GM12878 (cell line): ENCODE measurements around the gene FPR1. TPM values are rescaled to one million over a fixed set of nuclear protein-coding genes. Genes with fewer than 3 reads are reported as not detected.

ENCODE experiments used
- ATAC-seq: fragments of 200-7000 bp; cut with Tn5 transposase; 3 replicates; pipeline ENCODE4 v1.9.1; 2020; ENCODE audit warnings: mild to moderate bottlenecking, moderate library complexity
- BruUV-seq: library from RNA; stranded (reverse); fragments of 400-500 nt; replicated peaks from 2 replicates; lab custom pipeline; 2021; lab: Mats Ljungman, UMichigan
- CTCF ChIA-PET: fragments of 300-600 bp; sonication (Branson Sonifier 250); formaldehyde crosslinking; extraction: SDS; loops from one replicate; lab custom pipeline; 2021; ENCODE audit warnings: inconsistent platforms; lab: Yijun Ruan, JAX
- POLR2A ChIA-PET: fragments of 350-600 bp; formaldehyde crosslinking; extraction: SDS; loops from one replicate; lab custom pipeline; 2021; ENCODE audit warnings: inconsistent platforms; lab: Charles Lee
- RAD21 ChIA-PET: fragments of 300-600 bp; sonication (Branson Sonifier 250); formaldehyde crosslinking; loops from one replicate; lab custom pipeline; 2023; ENCODE audit warnings: antibody characterized with exemption; ENCODE audit not compliant: unreplicated experiment; lab: Charles Lee
- SMC1A ChIA-PET: fragments of 300-600 bp; sonication (Branson Sonifier 250); formaldehyde crosslinking; loops from one replicate; lab custom pipeline; 2023; ENCODE audit not compliant: unreplicated experiment, uncharacterized antibody; lab: Charles Lee
- DNase-seq: peaks from one replicate; pipeline ENCODE4 v3.0.0-alpha.2; 2011; ENCODE audit warnings: low read depth, low spot score
- FAIRE-seq: peaks from 3 replicates; lab custom pipeline; 2011; peaks lifted over from hg19 to GRCh38; lab: Jason Lieb, UNC
- H2AFZ ChIP-seq: 2 replicates; pipeline ENCODE4 v1.6.0; 2011; ENCODE audit warnings: low read depth, low read length, control low read depth; ENCODE audit not compliant: control insufficient read depth
- H3K27ac ChIP-seq: 2 replicates; pipeline ENCODE4 v1.5.1; 2011; ENCODE audit warnings: control low read depth; ENCODE audit not compliant: control insufficient read depth, insufficient read depth
- H3K27me3 ChIP-seq, 2 experiments: replicated peaks in 1 of 2; 2 replicates each; pipeline versions ENCODE4 v1.6.0 to v1.6.1; 2011; ENCODE audit warnings: low read length in 1 of 2; ENCODE audit not compliant: control insufficient read depth in 2 of 2, insufficient read depth in 2 of 2
- H3K36me3 ChIP-seq, 2 experiments: 2 replicates each; pipeline ENCODE4 v1.5.1; 2011; ENCODE audit warnings: low read length in 1 of 2; ENCODE audit not compliant: control insufficient read depth in 2 of 2, insufficient read depth in 2 of 2
- H3K4me1 ChIP-seq: 2 replicates; pipeline ENCODE4 v1.6.1; 2011; ENCODE audit warnings: mild to moderate bottlenecking, low read length, moderate library complexity, mixed read lengths; ENCODE audit not compliant: control insufficient read depth, insufficient read depth
- H3K4me2 ChIP-seq: 2 replicates; pipeline ENCODE4 v1.6.0; 2011; ENCODE audit warnings: control low read depth; ENCODE audit not compliant: control insufficient read depth, insufficient read depth
- H3K4me3 ChIP-seq: fragments of 200-600 bp; sonication (generic); 2 replicates; pipeline ENCODE4 v1.5.1; 2016
- H3K79me2 ChIP-seq: 2 replicates; pipeline ENCODE4 v1.6.0; 2011; ENCODE audit warnings: low read length; ENCODE audit not compliant: control insufficient read depth, insufficient read depth
- H3K9ac ChIP-seq: 2 replicates; pipeline ENCODE4 v1.8.0; 2011; ENCODE audit warnings: low read length, control low read depth, mixed read lengths; ENCODE audit not compliant: control insufficient read depth, insufficient read depth
- H3K9me3 ChIP-seq: replicated peaks from 3 replicates; pipeline ENCODE4 v1.5.1; 2011; ENCODE audit warnings: mild to moderate bottlenecking, low read length; ENCODE audit not compliant: control insufficient read depth, insufficient read depth
- H4K20me1 ChIP-seq: 2 replicates; pipeline ENCODE4 v1.6.0; 2011; ENCODE audit not compliant: control insufficient read depth, insufficient read depth
- ATF7 ChIP-seq: fragments of 450-650 bp; IDR thresholded peaks from 2 replicates; pipeline ENCODE4 v1.6.1; 2016; ENCODE audit warnings: low read depth, mild to moderate bottlenecking
- BRCA1 ChIP-seq: IDR thresholded peaks from 2 replicates; pipeline ENCODE4 v1.6.1; 2011; ENCODE audit warnings: low read depth, low read length, improper control_type of control experiment
- CBFB ChIP-seq: IDR thresholded peaks from 2 replicates; pipeline ENCODE4 v1.6.1; 2016; ENCODE audit warnings: antibody characterized with exemption, low read depth
- EGR1 ChIP-seq, 2 experiments: IDR thresholded peaks; 1 replicate in 1 of 2; 2 replicates in 1 of 2; pipeline ENCODE4 v1.6.1; 2011 to 2012; ENCODE audit warnings: low read depth in 2 of 2, low read length in 2 of 2, borderline replicate concordance in 1 of 2, mild to moderate bottlenecking in 1 of 2, moderate library complexity in 1 of 2
- FOXK2 ChIP-seq: fragments of 450-650 bp; IDR thresholded peaks from 2 replicates; pipeline ENCODE4 v1.6.1; 2017; ENCODE audit warnings: mild to moderate bottlenecking, moderate library complexity
- IRF3 ChIP-seq: fragments of 450-650 bp; IDR thresholded peaks from 2 replicates; pipeline ENCODE4 v1.6.1; 2014; ENCODE audit warnings: mild to moderate bottlenecking
- LARP7 ChIP-seq: fragments of 450-650 bp; IDR thresholded peaks from 2 replicates; pipeline ENCODE4 v1.6.1; 2017; ENCODE audit warnings: mild to moderate bottlenecking
- MEF2B ChIP-seq: fragments of 450-650 bp; IDR thresholded peaks from 2 replicates; pipeline ENCODE4 v1.6.1; 2018; ENCODE audit warnings: mild to moderate bottlenecking, moderate library complexity; ENCODE audit not compliant: partially characterized antibody, poor library complexity, severe bottlenecking
- MYB ChIP-seq: fragments of 150-350 bp; IDR thresholded peaks from 2 replicates; pipeline ENCODE4 v1.6.1; 2014; ENCODE audit warnings: mild to moderate bottlenecking, low read depth, low read length, borderline replicate concordance
- NKRF ChIP-seq: fragments of 450-650 bp; conservative IDR thresholded peaks from 2 replicates; pipeline ENCODE4 v1.6.1; 2017; ENCODE audit warnings: mild to moderate bottlenecking, moderate library complexity
- NRF1 ChIP-seq: conservative IDR thresholded peaks from 2 replicates; pipeline ENCODE4 v1.6.1; 2011; ENCODE audit warnings: mild to moderate bottlenecking, low read depth, low read length, improper control_type of control experiment
- RCOR1 ChIP-seq: conservative IDR thresholded peaks from 2 replicates; pipeline ENCODE4 v1.6.1; 2012; ENCODE audit warnings: low read depth, low read length, improper control_type of control experiment
- TARDBP ChIP-seq: IDR thresholded peaks from 2 replicates; pipeline ENCODE4 v1.6.1; 2016; ENCODE audit warnings: borderline replicate concordance
- USF1 ChIP-seq: IDR thresholded peaks from 2 replicates; pipeline ENCODE4 v1.6.1; 2011; ENCODE audit warnings: borderline replicate concordance, low read depth, mild to moderate bottlenecking, moderate library complexity, mixed read lengths, low read length; ENCODE audit not compliant: insufficient read depth; ENCODE audit errors: extremely low read length
- WGBS: methylation state at CpG from one replicate; pipeline ENCODE4 v1.1.6; 2016; ENCODE audit warnings: low lambda C conversion rate; ENCODE audit not compliant: insufficient replicate concordance, insufficient coverage; ENCODE audit errors: missing lambda C conversion rate; 5-methylcytosine and 5-hydroxymethylcytosine counted together
- in situ Hi-C: fragments of 300-500 bp; cut with MboI; formaldehyde crosslinking; loops from 9 replicates; pipeline ENCODE4 v1.14.3; 2018; ENCODE audit warnings: mixed read lengths
- intact Hi-C: fragments of 100-400 bp; cut with micrococcal nuclease; formaldehyde crosslinking; loops from one replicate; pipeline ENCODE4 v1.14.2; 2022; ENCODE audit not compliant: unreplicated experiment
- polyA plus RNA-seq, 11 experiments: library from polyadenylated mRNA; depleted of rRNA in 4 of 11; unstranded in 6 of 11; stranded (reverse) in 5 of 11; fragments of >200 nt; fragmentation: Nextera tagmentation in 4 of 11; fragmentation: Illumina TruSeq in 1 of 11; extraction: Ambion mirVana in 4 of 11; extraction: Trizol in 1 of 11; gene quantifications; 1 replicate in 1 of 11; 2 replicates in 10 of 11; pipeline versions ENCODE4 v1.2.1 to v1.2.3, GENCODE V29; 2011 to 2016; ENCODE audit warnings: inconsistent platforms in 2 of 11, missing spikeins in 2 of 11, low read depth in 1 of 11
- total RNA-seq, 4 experiments: library from RNA; depleted of rRNA in 3 of 4; stranded (reverse); fragments of >200 nt in 3 of 4; fragmentation: Illumina TruSeq in 1 of 4; extraction: Trizol in 1 of 4; gene quantifications; 2 replicates each; pipeline versions ENCODE4 v1.2.1 to v1.2.3, GENCODE V29; 2013 to 2021
- TF ChIP-seq, protein P1 (sequence below): IDR thresholded peaks from 2 replicates; pipeline ENCODE4 v1.6.1; 2011; ENCODE audit warnings: borderline replicate concordance, low read depth, mild to moderate bottlenecking, moderate library complexity, low read length; ENCODE audit not compliant: insufficient read depth, poor library complexity, severe bottlenecking

Gene FPR1
- total and polyA plus RNA-seq, 10 of the 15 experiments (the other 5 are each of a cell fraction or from before 2014, with no cell fraction given): not detected

- intact Hi-C loops: no loop called here
- in situ Hi-C loops: no loop called here
- Histone ChIP-seq H3K9ac (no peak overlapping the region), H3K4me3 (no peak overlapping the region), H3K79me2 (no peaks in the 10 kb centered on the region)
- RAD21 ChIA-PET: no interaction called here
- SMC1A ChIA-PET: no interaction called here
- CTCF ChIA-PET: no interaction called here
- no peak for ATAC-seq
- no peak for FAIRE-seq
- no TSS peak for BruUV-seq
- TF ChIP-seq EGR1 (IDR thresholded peaks at IDR 0.05; ENCODE audit: borderline replicate concordance in 1 of 2, low read depth in 2 of 2, low read length in 2 of 2) (no peak), RCOR1 (no peak), NRF1 (no peak), ATF7 (no peak), MEF2B (no peak), USF1 (no peak), IRF3 (no peak), BRCA1 (no peak), NKRF (no peak), CBFB (no peak), MYB (no peak), TARDBP (no peak), LARP7 (no peak), FOXK2 (no peak)
- TF ChIP-seq, protein P1, sequence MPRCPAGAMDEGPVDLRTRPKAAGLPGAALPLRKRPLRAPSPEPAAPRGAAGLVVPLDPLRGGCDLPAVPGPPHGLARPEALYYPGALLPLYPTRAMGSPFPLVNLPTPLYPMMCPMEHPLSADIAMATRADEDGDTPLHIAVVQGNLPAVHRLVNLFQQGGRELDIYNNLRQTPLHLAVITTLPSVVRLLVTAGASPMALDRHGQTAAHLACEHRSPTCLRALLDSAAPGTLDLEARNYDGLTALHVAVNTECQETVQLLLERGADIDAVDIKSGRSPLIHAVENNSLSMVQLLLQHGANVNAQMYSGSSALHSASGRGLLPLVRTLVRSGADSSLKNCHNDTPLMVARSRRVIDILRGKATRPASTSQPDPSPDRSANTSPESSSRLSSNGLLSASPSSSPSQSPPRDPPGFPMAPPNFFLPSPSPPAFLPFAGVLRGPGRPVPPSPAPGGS: no peak
- TF ChIP-seq, all 136 proteins: peak for 0
- no peak for DNase-seq
- no peaks in the 10 kb centered on the region for H3K4me1 ChIP-seq
- H2AFZ ChIP-seq: no peak overlapping the region
- H3K27me3 ChIP-seq: no peaks in the 10 kb centered on the region
- POLR2A ChIA-PET: no interaction called here
- H3K4me2 ChIP-seq: no peak overlapping the region
- H4K20me1 ChIP-seq: no peaks in the 10 kb centered on the region
- no peak overlapping the region for H3K27ac ChIP-seq
- H3K9me3 ChIP-seq: no peaks in the 10 kb centered on the region; the same call in 2 of the 3 replicates
- 51% methylated on average over 13 of the region's 13 CpGs for WGBS
- no peaks in the 10 kb centered on the region for H3K36me3 ChIP-seq
Observed at GRCh38 chr19:51799774-51800472, 48.2 kb upstream of the FPR1 start.
